ENCODE measurements around the gene MILR1.
A peak's percentile ranks its signal among the peaks of the same experiment; 100 is the strongest.

MILR1 gene

GRCh38 chr17:64401941-64402340 lies 47.0 kb upstream of the MILR1 start:
- peaks cover 19% of the 10 kb centered on the region for H3K4me1 ChIP-seq (ENCODE audit: low read length)
- H3K9ac ChIP-seq (ENCODE audit: low read length), result no peak overlapping the region
- H3K27me3 ChIP-seq (ENCODE audit: low read depth, low read length), result no peaks in the 10 kb centered on the region
- H4K20me1 ChIP-seq (ENCODE audit: insufficient read depth, low read length), result no peaks in the 10 kb centered on the region
- H2AFZ ChIP-seq (ENCODE audit: low read depth, low read length), result no peak overlapping the region
- no peak overlapping the region for H3K4me3 ChIP-seq (ENCODE audit: low read length)
- H3K9me3 ChIP-seq (ENCODE audit: insufficient read depth, low read length), result no peaks in the 10 kb centered on the region
- H3K4me2 ChIP-seq (ENCODE audit: low read length), result no peak overlapping the region
- H3K79me2 ChIP-seq (ENCODE audit: low read length), result no peaks in the 10 kb centered on the region
- TF ChIP-seq CTCF (IDR thresholded peaks at IDR 0.05; ENCODE audit: low read depth, low read length) (no peak), EZH2phosphoT487 (IDR thresholded peaks at IDR 0.05; ENCODE audit: low read depth) (no peak)
- no peak overlapping the region for H3K27ac ChIP-seq (ENCODE audit: low read length)
- H3K36me3 ChIP-seq (replicated peaks; ENCODE audit: low read depth, low read length), result no peaks in the 10 kb centered on the region

GRCh38 chr17:64402469-64402868 lies 46.4 kb upstream of the MILR1 start:
- H3K79me2 ChIP-seq (ENCODE audit: low read length), result no peaks in the 10 kb centered on the region
- no peak overlapping the region for H3K4me3 ChIP-seq (ENCODE audit: low read length)
- H3K27me3 ChIP-seq (ENCODE audit: low read depth, low read length), result no peaks in the 10 kb centered on the region
- no peak for TF ChIP-seq CTCF (IDR thresholded peaks at IDR 0.05; ENCODE audit: low read depth, low read length)
- TF ChIP-seq EZH2phosphoT487 (IDR thresholded peaks at IDR 0.05; ENCODE audit: low read depth), result no peak
- no peaks in the 10 kb centered on the region for H3K36me3 ChIP-seq (replicated peaks; ENCODE audit: low read depth, low read length)
- H3K4me2 ChIP-seq (ENCODE audit: low read length), result no peak overlapping the region
- H3K27ac ChIP-seq (ENCODE audit: low read length), result no peak overlapping the region
- H4K20me1 ChIP-seq (ENCODE audit: insufficient read depth, low read length), result no peaks in the 10 kb centered on the region
- peaks cover 19% of the 10 kb centered on the region for H3K4me1 ChIP-seq (ENCODE audit: low read length)
- no peaks in the 10 kb centered on the region for H3K9me3 ChIP-seq (ENCODE audit: insufficient read depth, low read length)
- H2AFZ ChIP-seq (ENCODE audit: low read depth, low read length), result no peak overlapping the region
- no peak overlapping the region for H3K9ac ChIP-seq (ENCODE audit: low read length)

- Histone ChIP-seq H3K79me2 (ENCODE audit: low read length) (no peaks in the 10 kb centered on the region), H3K27ac (ENCODE audit: low read length) (no peak overlapping the region), H3K27me3 (ENCODE audit: low read depth, low read length) (no peaks in the 10 kb centered on the region), H3K36me3 (replicated peaks; ENCODE audit: low read depth, low read length) (no peaks in the 10 kb centered on the region), H3K4me2 (ENCODE audit: low read length) (peak overlapping the region; percentile 8; the same call in 1 of the 2 replicates), H2AFZ (ENCODE audit: low read depth, low read length) (no peak overlapping the region), H3K4me1 (ENCODE audit: low read length) (peaks cover 19% of the 10 kb centered on the region), H3K9ac (ENCODE audit: low read length) (no peak overlapping the region), H3K9me3 (ENCODE audit: insufficient read depth, low read length) (no peaks in the 10 kb centered on the region), H3K4me3 (ENCODE audit: low read length) (no peak overlapping the region), H4K20me1 (ENCODE audit: insufficient read depth, low read length) (no peaks in the 10 kb centered on the region)
- TF ChIP-seq EZH2phosphoT487 (IDR thresholded peaks at IDR 0.05; ENCODE audit: low read depth) (no peak), CTCF (IDR thresholded peaks at IDR 0.05; ENCODE audit: low read depth, low read length) (no peak)
Measured at GRCh38 chr17:64403881-64404460, 44.9 kb upstream of the MILR1 start.

GRCh38 chr17:64406321-64407200 lies 42.4 kb upstream of the MILR1 start:
- peaks cover 22% of the 10 kb centered on the region for H3K4me1 ChIP-seq (ENCODE audit: low read length)
- no peak overlapping the region for H3K9ac ChIP-seq (ENCODE audit: low read length)
- no peak overlapping the region for H3K4me2 ChIP-seq (ENCODE audit: low read length)
- H3K9me3 ChIP-seq (ENCODE audit: insufficient read depth, low read length), result no peaks in the 10 kb centered on the region
- no peak overlapping the region for H3K4me3 ChIP-seq (ENCODE audit: low read length)
- no peaks in the 10 kb centered on the region for H3K27me3 ChIP-seq (ENCODE audit: low read depth, low read length)
- no peaks in the 10 kb centered on the region for H3K36me3 ChIP-seq (replicated peaks; ENCODE audit: low read depth, low read length)
- H3K27ac ChIP-seq (ENCODE audit: low read length), result no peak overlapping the region
- no peak for TF ChIP-seq CTCF (IDR thresholded peaks at IDR 0.05; ENCODE audit: low read depth, low read length)
- no peak overlapping the region for H2AFZ ChIP-seq (ENCODE audit: low read depth, low read length)
- H4K20me1 ChIP-seq (ENCODE audit: insufficient read depth, low read length), result no peaks in the 10 kb centered on the region
- H3K79me2 ChIP-seq (ENCODE audit: low read length), result no peaks in the 10 kb centered on the region
